WI38 (cell line): ENCODE measurements around the gene FLT1.

Experiments used
- H3K4me3 ChIP-seq: 2 replicates; pipeline ENCODE4 v1.5.1; 2011; ENCODE audit warnings: low read depth, mild to moderate bottlenecking, control low read depth, low read length
- CTCF ChIP-seq: IDR thresholded peaks from 2 replicates; pipeline ENCODE4 v1.5.1; 2012; ENCODE audit warnings: low read depth, mild to moderate bottlenecking, control low read depth, low read length

Gene FLT1

GRCh38 chr13:28505543-28506135, 10.7 kb upstream of the FLT1 start:
- H3K4me3 ChIP-seq: no peak overlapping the region
- TF ChIP-seq CTCF: no peak

GRCh38 chr13:28503182-28503967, 8.4 kb upstream of the FLT1 start:
- H3K4me3 ChIP-seq: no peak overlapping the region
- no peak for TF ChIP-seq CTCF

GRCh38 chr13:28501547-28501946, 6.6 kb upstream of the FLT1 start:
- TF ChIP-seq CTCF: no peak
- no peak overlapping the region for H3K4me3 ChIP-seq

- H3K4me3 ChIP-seq: no peak overlapping the region
- no peak for TF ChIP-seq CTCF
Measured at GRCh38 chr13:28499609-28500008, 4.7 kb upstream of the FLT1 start.

- H3K4me3 ChIP-seq: no peak overlapping the region
- no peak for TF ChIP-seq CTCF
Measured at GRCh38 chr13:28498481-28499115, 3.7 kb upstream of the FLT1 start.

- no peak overlapping the region for H3K4me3 ChIP-seq
- TF ChIP-seq CTCF: no peak
Measured at GRCh38 chr13:28497143-28497876, 2.4 kb upstream of the FLT1 start.
